ENCODE measurements around the gene ALDH16A1. TPM values are rescaled to one million over a fixed set of nuclear protein-coding genes. Genes with fewer than 3 reads are reported as not detected.

ALDH16A1 gene
- total and polyA plus RNA-seq, 2 donors (not counting 3 experiments of a cell fraction or from before 2014, with no cell fraction given): 27.6 to 33.2 TPM

GRCh38 chr19:49420227-49420626 is 32.8 kb upstream of the ALDH16A1 start:
- Histone ChIP-seq H3K27ac (ENCODE audit: insufficient read depth, low read depth, low read length) (no peak overlapping the region), H2AFZ (ENCODE audit: low read depth, low read length) (no peak overlapping the region), H3K4me2 (ENCODE audit: insufficient read depth, low read length) (no peak overlapping the region), H3K27me3 (ENCODE audit: control insufficient read depth in 2 of 2, insufficient read depth in 2 of 2, low read length in 2 of 2) (peaks cover 51 to 71% of the 10 kb centered on the region in 2 experiments), H3K9me3 (replicated peaks; ENCODE audit: control insufficient read depth, insufficient read depth, low read length) (no peaks in the 10 kb centered on the region), H3K79me2 (ENCODE audit: control insufficient read depth, insufficient read depth, low read length) (no peaks in the 10 kb centered on the region), H3K9me1 (replicated peaks; ENCODE audit: control insufficient read depth, extremely low read depth, insufficient read depth, low read length) (no peaks in the 10 kb centered on the region), H4K20me1 (replicated peaks; ENCODE audit: control insufficient read depth, extremely low read depth, insufficient read depth, low read length) (no peaks in the 10 kb centered on the region), H3K4me3 (replicated peaks in 1 of 3; ENCODE audit: insufficient read depth in 1 of 3, low read depth in 1 of 3, low read length in 3 of 3) (no peak overlapping the region), H3K4me1 (ENCODE audit: control insufficient read depth, extremely low read depth, insufficient read depth, low read length) (no peaks in the 10 kb centered on the region), H3K9ac (replicated peaks; ENCODE audit: extremely low read depth, insufficient read depth, low read length) (no peak overlapping the region), H3K36me3 (ENCODE audit: control insufficient read depth in 2 of 2, extremely low read depth in 1 of 2, insufficient read depth in 2 of 2, low read length in 2 of 2) (no peaks in the 10 kb centered on the region)
- intact Hi-C loops (cut with micrococcal nuclease): no loop called here
- FAIRE-seq: no peak
- TF ChIP-seq JUN (IDR thresholded peaks at IDR 0.05; ENCODE audit: borderline replicate concordance, insufficient read depth, insufficient read length, low read depth) (no peak), MAX (IDR thresholded peaks at IDR 0.05; ENCODE audit: insufficient read depth, insufficient read length) (no peak), MYC (IDR thresholded peaks at IDR 0.05; ENCODE audit: low read depth, low read length) (no peak), CTCF (IDR thresholded peaks at IDR 0.05; ENCODE audit: extremely low read depth in 1 of 2, insufficient read depth in 1 of 2, low read depth in 1 of 2, low read length in 2 of 2) (no peak), GATA2 (IDR thresholded peaks at IDR 0.05; ENCODE audit: insufficient read depth, insufficient read length, low read depth, low read length) (no peak), POLR2AphosphoS5 (IDR thresholded peaks at IDR 0.05; ENCODE audit: insufficient read depth, low read depth, low read length) (no peak)
- DNase-seq (ENCODE audit: low read depth, low spot score): no peak
- dilution Hi-C loops (cut with MboI; ENCODE audit: extremely low pct_ligation_motif_present, low sequenced_read_pairs): no loop called here
- BruUV-seq (replicated peaks): no TSS peak
- ChIA-PET POLR2A (no interaction called here), CTCF (interaction anchor here (0.9 to 1.2 kb wide), 2 partner anchors 9 to 23 kb away, joined by 4 read pairs; no protein-coding TSS in a partner anchor)
